GM18508 (cell line): ENCODE data around the gene ATP2B3.

ENCODE experiments used
- ATAC-seq: cut with Tn5 transposase; IDR thresholded peaks from one replicate; pipeline ENCODE4 v1.9.1; 2021; ENCODE audit warnings: moderate number of reproducible peaks; ENCODE audit not compliant: insufficient read depth, unreplicated experiment

ATP2B3 gene

DNA sequence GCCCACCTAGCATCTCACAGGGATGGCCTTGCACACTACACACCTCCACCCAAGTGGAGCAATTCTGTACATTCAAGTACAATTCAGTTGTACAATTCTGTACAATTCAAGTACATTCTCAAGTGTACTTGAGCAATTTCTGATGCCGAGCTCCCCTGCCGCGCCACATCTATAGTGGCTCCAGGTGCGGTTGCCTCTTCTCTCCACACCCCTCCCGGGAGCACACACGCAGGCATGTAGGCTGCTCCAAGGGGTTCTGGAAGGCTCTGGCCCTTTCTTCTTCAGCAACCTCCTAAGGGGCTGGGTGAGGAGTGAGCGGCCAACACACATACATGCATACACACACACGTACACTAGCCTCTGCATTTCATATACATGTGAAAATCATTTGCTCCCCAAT, 110.7 kb downstream of the ATP2B3 start:
- ATAC-seq = no peak

DNA sequence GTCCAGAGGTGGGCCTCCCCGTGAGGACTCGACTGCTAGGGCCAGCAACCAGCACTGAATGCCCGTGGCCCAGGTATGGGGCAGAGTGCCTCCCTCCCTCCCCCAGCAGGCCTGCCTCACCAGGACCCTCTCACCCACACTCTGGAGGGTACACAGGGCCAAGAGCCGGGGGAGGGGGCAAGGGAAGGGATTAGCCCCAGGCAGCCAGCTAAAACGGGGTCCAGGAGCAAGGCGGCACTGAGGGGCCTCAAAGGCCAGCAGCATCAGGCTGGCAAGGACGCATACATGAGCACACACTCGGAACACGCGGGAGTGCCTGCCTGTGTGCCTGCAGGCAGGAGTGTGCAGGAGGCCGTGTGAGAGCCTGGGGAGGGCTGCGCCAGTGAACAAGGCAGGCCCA, 111.2 kb downstream of the ATP2B3 start:
- no peak for ATAC-seq

DNA sequence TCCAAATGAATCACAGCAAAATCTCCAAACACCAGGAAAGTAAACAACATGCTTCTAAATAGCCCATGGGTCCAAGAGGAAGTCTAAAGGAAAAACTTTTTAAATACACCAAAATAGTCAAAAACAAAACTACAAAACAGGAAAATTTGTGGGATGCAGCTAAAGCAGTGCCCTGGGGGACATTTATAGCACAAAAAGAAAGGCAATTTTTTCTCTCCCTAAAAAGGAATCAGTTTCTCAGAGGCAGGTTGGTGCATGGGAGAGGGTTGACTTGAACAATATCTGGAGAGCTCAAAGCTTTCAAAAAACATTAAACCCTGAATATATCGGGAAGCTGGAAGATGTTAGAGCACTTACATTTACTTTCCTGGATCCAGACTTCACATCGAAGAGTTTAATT, 113.9 kb downstream of the ATP2B3 start:
- no peak for ATAC-seq

DNA sequence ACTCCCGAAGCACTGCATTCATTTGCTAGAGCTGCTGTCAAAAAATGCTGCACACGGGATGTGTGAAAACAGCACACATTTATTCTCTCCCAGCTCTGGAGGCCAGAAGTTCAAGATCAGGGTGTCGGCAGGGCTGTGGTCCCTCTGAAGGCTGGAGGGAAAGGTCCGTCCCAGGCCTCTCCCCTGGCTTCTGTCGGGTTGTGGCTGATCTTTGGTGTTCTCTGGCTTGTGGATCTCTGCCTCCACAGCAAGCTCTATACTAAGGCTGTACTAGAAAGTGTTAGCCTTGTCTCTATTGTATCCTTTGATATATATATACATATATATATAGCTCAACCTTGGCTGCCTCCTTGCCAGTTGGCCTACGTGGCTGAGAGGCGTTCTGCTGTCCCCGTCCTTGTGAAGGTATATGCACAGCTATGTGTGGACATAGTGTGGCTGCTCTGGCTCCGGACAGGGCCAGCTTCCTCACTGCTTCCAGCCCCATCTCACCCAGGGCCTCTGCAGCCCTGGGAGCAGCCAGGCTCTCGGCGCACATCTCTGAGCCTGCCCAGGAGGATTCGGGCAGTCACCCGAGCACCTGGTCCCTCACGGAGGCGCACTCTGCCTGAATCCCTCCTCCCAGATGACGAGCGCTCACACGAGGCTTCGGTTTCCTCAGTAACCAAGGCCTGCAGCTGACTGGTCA, 114.6 kb downstream of the ATP2B3 start:
- no peak for ATAC-seq
